ENCODE data around the gene C1orf53. TPM values are rescaled to one million over a fixed set of nuclear protein-coding genes. Genes with fewer than 3 reads are reported as not detected.

The C1orf53 gene
- total and polyA plus RNA-seq, 9 of the 15 experiments (the other 6 are each of a cell fraction or from before 2014, with no cell fraction given) = 0.31 to 3.2 (median 2.3) TPM

GRCh38 chr1:197896301-197896700 lies 6.1 kb upstream of the C1orf53 start:
- intact Hi-C loops (cut with micrococcal nuclease) (no loop called here), in situ Hi-C loops (cut with MboI) (no loop called here)
- FAIRE-seq = no peak
- DNase-seq (ENCODE audit: extremely low read depth in 1 of 4, low spot score in 3 of 4) = no peak
- Histone ChIP-seq H3K9ac (ENCODE audit: insufficient read depth in 1 of 2, low read depth in 2 of 2, low read length in 2 of 2) (no peak overlapping the region), H2AFZ (ENCODE audit: low read depth, low read length) (no peak overlapping the region), H3K79me2 (ENCODE audit: control insufficient read depth, insufficient read depth, low read length) (no peaks in the 10 kb centered on the region), H3K4me1 (replicated peaks in 1 of 2; ENCODE audit: control insufficient read depth in 2 of 2, insufficient read depth in 2 of 2, low read length in 2 of 2) (no peaks in the 10 kb centered on the region), H3K36me3 (ENCODE audit: control insufficient read depth, insufficient read depth, low read length) (no peaks in the 10 kb centered on the region), H3K9me1 (ENCODE audit: control insufficient read depth, insufficient read depth, low read length) (no peaks in the 10 kb centered on the region), H3K27me3 (ENCODE audit: control insufficient read depth in 2 of 2, insufficient read depth in 2 of 2, low read length in 2 of 2) (no peaks in the 10 kb centered on the region), H3K4me3 (no peak overlapping the region), H3K4me2 (ENCODE audit: insufficient read depth, low read length) (no peak overlapping the region), H4K20me1 (replicated peaks; ENCODE audit: control insufficient read depth, insufficient read depth, low read length) (no peaks in the 10 kb centered on the region), H3K9me3 (replicated peaks; ENCODE audit: control insufficient read depth, insufficient read depth, low read depth, low read length) (no peaks in the 10 kb centered on the region), H3K27ac (ENCODE audit: extremely low read depth, low read depth, low read length) (no peak overlapping the region)
- ChIA-PET CTCF (ENCODE audit: low intra/inter-chr PET ratio) (no interaction called here), POLR2A (no interaction called here)
- WGBS (ENCODE audit: insufficient coverage, low coverage, missing lambda C conversion rate) = 2% methylated on average over 2 of the region's 2 CpGs
- BruUV-seq (replicated peaks) = no TSS peak
- ATAC-seq = no peak
- TF ChIP-seq CTCF (IDR thresholded peaks at IDR 0.05 in 2 of 3, conservative IDR thresholded peaks at IDR 0.05 in 1 of 3; ENCODE audit: insufficient read depth in 2 of 3, low read depth in 1 of 3, low read length in 3 of 3) (no peak), STAT5A (IDR thresholded peaks at IDR 0.05; ENCODE audit: borderline replicate concordance, low read length) (no peak), TCFL5 (CRISPR knock-in tag; conservative IDR thresholded peaks at IDR 0.05) (no peak), U2AF1 (optimal IDR thresholded peaks at IDR 0.05; ENCODE audit: low read depth, low read length) (no peak), FOS (IDR thresholded peaks at IDR 0.05; ENCODE audit: extremely low read depth, insufficient read length) (no peak), ZNF507 (tag; conservative IDR thresholded peaks at IDR 0.05) (no peak), IRF1 (CRISPR knock-in tag; IDR thresholded peaks at IDR 0.05; ENCODE audit: borderline replicate concordance) (no peak), HINFP (tag; conservative IDR thresholded peaks at IDR 0.05; ENCODE audit: low read depth) (no peak), CEBPG (CRISPR knock-in tag; IDR thresholded peaks at IDR 0.05) (no peak), CEBPG (tag; conservative IDR thresholded peaks at IDR 0.05 in 1 of 2, IDR thresholded peaks at IDR 0.05 in 1 of 2) (no peak), FOXO4 (CRISPR knock-in tag; IDR thresholded peaks at IDR 0.05) (no peak), ZZZ3 (IDR thresholded peaks at IDR 0.05) (no peak), MED1 (CRISPR knock-in tag; IDR thresholded peaks at IDR 0.05; ENCODE audit: borderline replicate concordance) (no peak), ZNF395 (CRISPR knock-in tag; IDR thresholded peaks at IDR 0.05) (no peak), ELF1 (tag; IDR thresholded peaks at IDR 0.05) (no peak)
